ENCODE data around the gene TRPM5. TPM values are rescaled to one million over a fixed set of nuclear protein-coding genes. Genes with fewer than 3 reads are reported as not detected.

TRPM5 gene
- total RNA-seq, 3 donors from 2014 or later: 2.2 to 3.7 (median 2.5) TPM

DNA sequence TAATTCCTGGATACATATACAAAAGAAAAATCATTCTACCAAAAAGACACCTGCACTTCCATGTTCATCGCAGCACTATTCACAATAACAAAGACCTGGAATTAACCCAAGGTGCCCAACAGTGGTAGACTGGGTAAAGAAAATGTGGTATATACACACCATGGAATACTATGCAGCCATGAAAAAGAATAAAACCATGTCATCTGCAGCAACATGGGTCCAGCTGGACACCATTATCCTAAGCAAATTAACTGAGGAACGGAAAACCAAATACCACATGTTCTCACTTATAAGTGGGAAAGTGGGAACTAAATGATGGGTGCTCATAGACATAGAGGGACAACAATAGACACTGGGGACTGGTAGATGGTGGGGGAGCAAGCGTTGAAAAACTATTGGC lies 4.5 kb downstream of the TRPM5 start:
- H3K9me3 ChIP-seq: no peaks in the 10 kb centered on the region
- intact Hi-C loops (cut with DNase I, micrococcal nuclease): no loop called here
- DNase-seq (no peak), ATAC-seq (no peak)
- no peaks in the 10 kb centered on the region for H3K36me3 ChIP-seq (ENCODE audit: low read depth)
- TF ChIP-seq CTCF (IDR thresholded peaks at IDR 0.05): no peak
- no peak overlapping the region for H3K4me3 ChIP-seq
- peaks cover 20% of the 10 kb centered on the region for H3K4me1 ChIP-seq (ENCODE audit: low read depth)

DNA sequence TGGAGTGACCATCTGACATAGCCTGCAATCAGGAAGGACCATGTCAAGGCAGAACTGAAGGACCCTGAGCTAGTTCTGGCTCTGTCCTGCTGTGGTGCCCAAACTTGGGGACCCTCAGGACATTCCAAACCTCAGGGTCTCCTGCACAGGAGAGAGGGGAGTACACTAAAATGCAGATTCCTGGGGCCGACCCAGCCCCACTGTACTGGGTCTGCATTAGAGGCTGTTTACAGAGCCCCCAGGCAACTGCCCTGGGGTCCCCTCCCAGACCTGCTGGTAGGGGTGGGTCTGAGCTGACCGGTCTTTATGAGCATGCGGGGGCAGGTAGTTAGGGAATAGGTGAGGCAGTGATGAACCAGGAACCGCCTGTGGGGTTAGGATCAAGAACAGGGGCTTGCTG lies 6.8 kb downstream of the TRPM5 start:
- Histone ChIP-seq H3K4me3 (no peak overlapping the region), H3K9me3 (no peaks in the 10 kb centered on the region), H3K4me1 (ENCODE audit: low read depth) (peaks cover 10% of the 10 kb centered on the region), H3K36me3 (ENCODE audit: low read depth) (no peaks in the 10 kb centered on the region)
- intact Hi-C loops (cut with DNase I, micrococcal nuclease): no loop called here
- TF ChIP-seq CTCF (IDR thresholded peaks at IDR 0.05): no peak
- DNase-seq: peak in 1 of 3 donors; percentile 11
- no peak for ATAC-seq

DNA sequence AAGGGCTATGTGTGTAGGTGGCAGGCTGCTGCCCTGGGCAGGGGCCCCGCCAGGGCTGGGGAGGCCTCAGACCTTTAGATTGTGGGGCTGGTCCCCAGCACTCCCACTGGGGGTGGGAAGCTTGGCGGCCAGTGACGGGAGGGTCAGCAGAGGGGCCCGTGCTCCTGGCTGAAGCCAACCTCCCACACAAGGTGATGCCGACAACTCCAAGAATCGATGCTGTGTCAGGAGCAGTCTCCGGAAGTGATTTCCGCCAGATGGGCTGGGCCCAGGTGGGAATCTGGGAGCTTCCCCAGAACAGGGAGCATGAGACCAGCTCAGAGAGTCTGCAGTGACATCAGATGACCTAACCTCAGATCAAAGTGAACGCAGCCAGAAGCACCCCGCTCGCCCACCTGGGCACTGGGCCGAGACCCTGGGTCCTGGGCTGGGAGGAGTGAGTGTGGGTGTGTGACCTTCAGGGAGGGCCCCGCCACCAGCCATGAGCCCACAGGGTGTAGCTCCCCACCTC lies 7.7 kb downstream of the TRPM5 start:
- intact Hi-C loops (cut with DNase I, micrococcal nuclease): no loop called here
- no peak overlapping the region for H3K4me3 ChIP-seq

DNA sequence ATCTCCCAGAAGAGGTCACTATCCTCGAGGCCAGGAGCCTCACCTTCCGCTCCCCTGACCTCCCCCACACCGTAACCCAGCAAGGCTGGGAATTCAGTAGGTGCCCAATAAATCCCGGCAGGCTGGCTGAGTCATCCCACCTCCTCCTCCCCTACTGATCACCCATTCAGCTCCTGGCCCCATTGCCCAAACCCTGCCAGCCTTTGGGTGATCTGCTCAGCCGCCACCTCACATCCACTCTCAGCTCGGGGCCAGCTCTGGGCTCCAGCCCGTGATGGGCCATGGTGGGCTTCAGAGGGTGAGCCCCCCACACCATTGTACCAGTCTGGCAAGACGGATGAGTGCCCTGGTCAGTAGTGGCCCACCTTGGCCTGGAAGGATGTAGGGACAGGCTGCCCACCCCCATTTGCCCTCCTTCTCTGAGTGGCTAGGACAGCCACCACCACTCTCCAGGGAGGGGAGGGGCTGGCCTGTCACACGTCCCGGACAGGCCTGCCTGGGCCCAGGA lies 8.2 kb downstream of the TRPM5 start:
- DNase-seq (peak in 1 of 3 donors; percentile 15), ATAC-seq (no peak)
- H3K4me1 ChIP-seq (ENCODE audit: low read depth): peaks cover 2% of the 10 kb centered on the region
- no peak for TF ChIP-seq CTCF (IDR thresholded peaks at IDR 0.05)
- H3K4me3 ChIP-seq: no peak overlapping the region
- no peaks in the 10 kb centered on the region for H3K9me3 ChIP-seq
- no peaks in the 10 kb centered on the region for H3K36me3 ChIP-seq (ENCODE audit: low read depth)
- intact Hi-C loops (cut with DNase I, micrococcal nuclease): no loop called here

More for the DNA sequence above, 7.7 kb downstream of the TRPM5 start:
- no peak for TF ChIP-seq CTCF (IDR thresholded peaks at IDR 0.05)
- peak in 1 of 3 donors; percentile 6 for DNase-seq
- Histone ChIP-seq H3K9me3 (no peaks in the 10 kb centered on the region), H3K4me1 (ENCODE audit: low read depth) (peaks cover 7% of the 10 kb centered on the region), H3K36me3 (ENCODE audit: low read depth) (no peaks in the 10 kb centered on the region)
- no peak for ATAC-seq

GRCh38 chr11:2435288-2436012 lies 8.9 kb downstream of the TRPM5 start:
- DNase-seq (peak in 1 of 3 donors; percentile 16), ATAC-seq (no peak)
- Histone ChIP-seq H3K4me1 (ENCODE audit: low read depth) (no peaks in the 10 kb centered on the region), H3K4me3 (no peak overlapping the region), H3K36me3 (ENCODE audit: low read depth) (no peaks in the 10 kb centered on the region), H3K9me3 (no peaks in the 10 kb centered on the region)
- intact Hi-C loops (cut with DNase I, micrococcal nuclease): no loop called here
- TF ChIP-seq CTCF (IDR thresholded peaks at IDR 0.05): no peak
